KG1 (cell line): ENCODE measurements around the gene MILR1.
"Not testable (repeated sequence)": the region's sequence is repeated elsewhere in the genome, so short reads cannot be mapped to it uniquely, and the experiment has no call there.

Experiments
- DNase-seq: peaks from one replicate; lab custom pipeline; 2025; lab: John Stamatoyannopoulos, UW

MILR1 gene

GRCh38 chr17:64428406-64428805, 20.5 kb upstream of the MILR1 start:
- DNase-seq: no peak

- not testable (repeated sequence) for DNase-seq
Observed at GRCh38 chr17:64430036-64430435, 18.9 kb upstream of the MILR1 start.

GRCh38 chr17:64431534-64431933, 17.4 kb upstream of the MILR1 start:
- no peak for DNase-seq

- no peak for DNase-seq
Observed at GRCh38 chr17:64437944-64438525, 10.9 kb upstream of the MILR1 start.

- not testable (repeated sequence) for DNase-seq
Observed at GRCh38 chr17:64439521-64439920, 9.4 kb upstream of the MILR1 start.

GRCh38 chr17:64439956-64440355, 9.0 kb upstream of the MILR1 start:
- no peak for DNase-seq

- DNase-seq: peak; percentile 65
Observed at GRCh38 chr17:64441772-64442540, 7.0 kb upstream of the MILR1 start.

- peak; percentile 57 for DNase-seq
Observed at GRCh38 chr17:64442541-64442971, 6.4 kb upstream of the MILR1 start.

GRCh38 chr17:64443086-64443760, 5.7 kb upstream of the MILR1 start:
- DNase-seq: no peak

- DNase-seq: no peak
Observed at GRCh38 chr17:64447526-64447925, 1.4 kb upstream of the MILR1 start.

- no peak for DNase-seq
Observed at GRCh38 chr17:64449545-64449944, 630 bp downstream of the MILR1 start.

- peak; percentile 18 for DNase-seq
Observed at GRCh38 chr17:64455993-64456885, 7.3 kb downstream of the MILR1 start.

- no peak for DNase-seq
Observed at GRCh38 chr17:64457156-64457555, 8.2 kb downstream of the MILR1 start.

GRCh38 chr17:64458756-64459155, 9.8 kb downstream of the MILR1 start:
- DNase-seq: no peak

- DNase-seq: no peak
Observed at GRCh38 chr17:64459284-64459747, 10.4 kb downstream of the MILR1 start.

GRCh38 chr17:64459818-64460217, 10.9 kb downstream of the MILR1 start:
- DNase-seq: not testable (repeated sequence)

GRCh38 chr17:64460955-64461354, 12.0 kb downstream of the MILR1 start:
- DNase-seq: no peak

GRCh38 chr17:64461788-64462187, 12.9 kb downstream of the MILR1 start:
- DNase-seq: no peak

GRCh38 chr17:64466019-64466735, 17.3 kb downstream of the MILR1 start:
- DNase-seq: no peak

GRCh38 chr17:64466834-64467233, 17.9 kb downstream of the MILR1 start:
- not testable (repeated sequence) for DNase-seq

GRCh38 chr17:64470625-64471024, 21.7 kb downstream of the MILR1 start:
- DNase-seq: no peak
